ENCODE data around the gene CYLD.

CYLD gene

DNA sequence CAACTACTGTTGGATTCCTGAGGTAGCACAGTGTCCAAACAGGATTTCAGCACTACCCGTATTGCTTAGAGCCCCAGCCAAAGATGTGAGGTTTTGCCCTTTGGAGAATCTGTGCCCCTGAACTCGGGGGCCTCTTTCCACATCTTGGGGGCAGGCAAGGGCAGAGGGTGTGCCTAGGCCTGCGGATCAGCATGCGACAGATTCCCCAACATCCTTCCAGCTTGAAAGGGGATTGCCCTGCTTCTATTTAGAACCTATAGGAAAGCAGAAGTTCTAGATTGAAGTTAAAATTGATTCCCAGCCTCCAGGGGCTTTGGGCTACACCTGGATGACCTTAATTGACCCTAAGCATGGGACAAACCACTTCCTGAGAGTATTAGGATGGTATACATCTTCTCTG lies 28.9 kb upstream of the CYLD start:
- TF ChIP-seq FOXM1 (IDR thresholded peaks at IDR 0.05; ENCODE audit: borderline replicate concordance, low read depth): no peak
- TF ChIP-seq NFIC (IDR thresholded peaks at IDR 0.05): no peak
- TF ChIP-seq RAD21 (IDR thresholded peaks at IDR 0.05; ENCODE audit: low read depth): no peak
- TF ChIP-seq EP300 (IDR thresholded peaks at IDR 0.05; ENCODE audit: borderline replicate concordance): no peak
- TF ChIP-seq CREB1 (IDR thresholded peaks at IDR 0.05; ENCODE audit: low read depth): no peak
- TF ChIP-seq ZBTB7A (IDR thresholded peaks at IDR 0.05; ENCODE audit: low read depth): no peak
- TF ChIP-seq, protein P1, sequence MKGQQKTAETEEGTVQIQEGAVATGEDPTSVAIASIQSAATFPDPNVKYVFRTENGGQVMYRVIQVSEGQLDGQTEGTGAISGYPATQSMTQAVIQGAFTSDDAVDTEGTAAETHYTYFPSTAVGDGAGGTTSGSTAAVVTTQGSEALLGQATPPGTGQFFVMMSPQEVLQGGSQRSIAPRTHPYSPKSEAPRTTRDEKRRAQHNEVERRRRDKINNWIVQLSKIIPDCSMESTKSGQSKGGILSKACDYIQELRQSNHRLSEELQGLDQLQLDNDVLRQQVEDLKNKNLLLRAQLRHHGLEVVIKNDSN (IDR thresholded peaks at IDR 0.05): no peak
- no peak for TF ChIP-seq TCF12 (IDR thresholded peaks at IDR 0.05; ENCODE audit: low read depth)
- TF ChIP-seq YY1 (IDR thresholded peaks at IDR 0.05; ENCODE audit: low read depth): no peak
- TF ChIP-seq, protein P2, sequence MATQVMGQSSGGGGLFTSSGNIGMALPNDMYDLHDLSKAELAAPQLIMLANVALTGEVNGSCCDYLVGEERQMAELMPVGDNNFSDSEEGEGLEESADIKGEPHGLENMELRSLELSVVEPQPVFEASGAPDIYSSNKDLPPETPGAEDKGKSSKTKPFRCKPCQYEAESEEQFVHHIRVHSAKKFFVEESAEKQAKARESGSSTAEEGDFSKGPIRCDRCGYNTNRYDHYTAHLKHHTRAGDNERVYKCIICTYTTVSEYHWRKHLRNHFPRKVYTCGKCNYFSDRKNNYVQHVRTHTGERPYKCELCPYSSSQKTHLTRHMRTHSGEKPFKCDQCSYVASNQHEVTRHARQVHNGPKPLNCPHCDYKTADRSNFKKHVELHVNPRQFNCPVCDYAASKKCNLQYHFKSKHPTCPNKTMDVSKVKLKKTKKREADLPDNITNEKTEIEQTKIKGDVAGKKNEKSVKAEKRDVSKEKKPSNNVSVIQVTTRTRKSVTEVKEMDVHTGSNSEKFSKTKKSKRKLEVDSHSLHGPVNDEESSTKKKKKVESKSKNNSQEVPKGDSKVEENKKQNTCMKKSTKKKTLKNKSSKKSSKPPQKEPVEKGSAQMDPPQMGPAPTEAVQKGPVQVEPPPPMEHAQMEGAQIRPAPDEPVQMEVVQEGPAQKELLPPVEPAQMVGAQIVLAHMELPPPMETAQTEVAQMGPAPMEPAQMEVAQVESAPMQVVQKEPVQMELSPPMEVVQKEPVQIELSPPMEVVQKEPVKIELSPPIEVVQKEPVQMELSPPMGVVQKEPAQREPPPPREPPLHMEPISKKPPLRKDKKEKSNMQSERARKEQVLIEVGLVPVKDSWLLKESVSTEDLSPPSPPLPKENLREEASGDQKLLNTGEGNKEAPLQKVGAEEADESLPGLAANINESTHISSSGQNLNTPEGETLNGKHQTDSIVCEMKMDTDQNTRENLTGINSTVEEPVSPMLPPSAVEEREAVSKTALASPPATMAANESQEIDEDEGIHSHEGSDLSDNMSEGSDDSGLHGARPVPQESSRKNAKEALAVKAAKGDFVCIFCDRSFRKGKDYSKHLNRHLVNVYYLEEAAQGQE (IDR thresholded peaks at IDR 0.05; ENCODE audit: low read depth): no peak
- TF ChIP-seq EGR1 (IDR thresholded peaks at IDR 0.05): no peak
- no peak for TF ChIP-seq TEAD4 (IDR thresholded peaks at IDR 0.05)

DNA sequence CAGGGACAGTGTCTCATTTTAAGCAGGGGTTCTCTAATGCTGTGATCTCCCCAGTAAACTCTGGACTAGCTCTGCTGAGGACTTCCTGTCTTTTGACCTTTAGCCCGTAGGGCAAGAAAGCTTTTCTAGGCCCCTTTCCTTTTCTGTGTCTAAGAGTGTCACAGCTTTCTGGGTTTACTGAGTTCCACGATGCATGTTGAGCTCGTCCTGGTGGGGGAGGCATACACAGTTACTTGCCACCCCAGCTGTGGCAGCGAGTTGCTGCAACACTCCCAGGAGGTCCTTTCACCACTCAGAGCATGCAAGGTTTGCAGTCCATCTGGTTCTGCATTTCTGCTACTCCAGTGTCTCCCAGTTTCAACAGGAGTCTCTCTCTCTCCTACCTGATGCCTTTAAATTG lies 24.8 kb upstream of the CYLD start:
- TF ChIP-seq ZBTB7A (IDR thresholded peaks at IDR 0.05; ENCODE audit: low read depth) (no peak), TAF1 (IDR thresholded peaks at IDR 0.05; ENCODE audit: low read depth) (no peak), YY1 (IDR thresholded peaks at IDR 0.05; ENCODE audit: low read depth) (no peak), FOXM1 (IDR thresholded peaks at IDR 0.05; ENCODE audit: borderline replicate concordance, low read depth) (no peak), RAD21 (IDR thresholded peaks at IDR 0.05; ENCODE audit: low read depth) (no peak)

DNA sequence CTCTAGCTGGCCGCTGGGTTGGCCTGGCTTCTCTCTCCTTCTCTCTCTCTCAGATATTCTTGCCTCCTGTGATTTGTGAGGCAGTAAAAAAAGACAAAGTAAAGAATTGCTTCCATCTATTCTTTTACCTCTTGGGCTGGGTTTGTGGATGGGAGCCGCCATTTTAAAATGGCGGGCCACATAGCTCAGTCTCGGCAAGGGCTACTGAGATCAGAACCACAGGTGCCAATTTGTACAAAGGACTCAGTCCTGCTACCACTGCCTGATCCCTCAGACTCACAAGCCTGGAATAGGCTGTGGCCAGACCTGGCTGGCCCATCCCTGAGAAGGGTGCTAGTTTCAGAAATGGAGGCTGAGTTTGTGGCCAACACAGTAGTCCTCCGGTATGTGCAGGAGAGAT lies 24.4 kb upstream of the CYLD start:
- TF ChIP-seq EGR1 (IDR thresholded peaks at IDR 0.05): no peak

DNA sequence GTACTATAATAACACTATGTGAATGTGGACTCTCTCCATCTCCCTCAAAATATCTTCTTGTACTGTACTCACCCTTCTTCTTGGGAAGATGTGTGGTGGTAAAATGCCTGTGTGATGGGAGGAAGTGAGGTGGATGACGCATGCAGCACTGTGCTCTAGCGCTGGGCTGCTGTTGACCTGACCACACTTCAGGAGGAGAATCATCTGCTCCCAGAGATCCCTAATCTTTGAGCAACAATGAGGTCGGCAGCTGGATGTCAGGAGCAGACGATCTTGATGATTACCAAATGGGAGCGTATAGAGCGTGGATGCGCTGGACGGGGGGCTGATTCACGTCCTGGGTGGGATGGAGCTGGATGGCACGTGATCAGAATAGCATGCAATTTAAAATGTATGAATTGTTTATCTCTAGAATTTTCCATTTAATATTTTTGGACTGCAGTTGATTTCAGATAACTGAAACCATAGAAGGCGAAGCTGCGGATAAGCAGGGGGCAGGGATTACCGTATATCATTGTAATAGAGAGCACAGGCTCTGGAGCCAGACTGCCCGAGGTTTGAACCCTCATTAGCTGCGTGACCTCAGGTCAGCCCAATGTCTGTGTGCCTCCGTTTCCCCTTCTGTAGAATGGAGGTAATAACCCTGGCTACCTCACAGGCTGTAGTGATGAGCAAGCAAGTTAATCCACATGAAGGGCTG lies 23.7 kb upstream of the CYLD start:
- TF ChIP-seq, protein P2 (IDR thresholded peaks at IDR 0.05; ENCODE audit: low read depth): no peak
- no peak for TF ChIP-seq EGR1 (IDR thresholded peaks at IDR 0.05)

DNA sequence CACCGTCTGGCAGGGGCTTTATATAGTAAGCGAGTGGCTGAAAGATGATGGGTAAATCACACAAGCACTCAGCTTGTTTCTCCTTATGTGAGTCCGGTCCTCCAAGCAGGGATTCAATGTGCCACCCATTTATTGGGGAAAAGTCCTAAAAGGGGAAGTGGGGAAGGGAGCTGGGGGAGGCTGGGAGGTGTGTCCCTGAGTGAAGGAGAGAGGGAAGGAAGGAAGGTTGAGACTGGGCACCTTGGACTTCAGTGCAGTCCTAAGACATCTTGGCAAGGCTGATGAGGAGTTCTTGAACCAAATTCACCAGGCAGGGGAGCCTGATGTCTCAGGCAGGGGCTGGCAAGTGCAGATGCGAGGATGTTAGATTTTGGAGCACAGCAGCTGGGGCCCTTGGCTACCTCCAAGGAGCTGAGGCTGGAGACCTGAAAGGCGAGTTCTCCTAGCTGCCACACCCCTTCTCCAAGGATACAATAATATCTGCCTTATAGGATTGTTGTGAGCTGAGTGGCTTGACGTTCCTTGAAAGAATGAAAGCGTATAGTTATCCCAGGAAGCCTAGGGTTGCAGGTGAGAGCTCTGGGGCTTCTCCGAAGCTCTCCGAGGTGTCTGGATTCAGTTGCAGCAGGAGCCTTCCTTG lies 23.0 kb upstream of the CYLD start:
- TF ChIP-seq, protein P2 (IDR thresholded peaks at IDR 0.05; ENCODE audit: low read depth): no peak
- TF ChIP-seq CEBPB (IDR thresholded peaks at IDR 0.05): no peak
- TF ChIP-seq EP300 (IDR thresholded peaks at IDR 0.05; ENCODE audit: borderline replicate concordance): no peak
- no peak for TF ChIP-seq TEAD4 (IDR thresholded peaks at IDR 0.05)
- TF ChIP-seq, protein P3, sequence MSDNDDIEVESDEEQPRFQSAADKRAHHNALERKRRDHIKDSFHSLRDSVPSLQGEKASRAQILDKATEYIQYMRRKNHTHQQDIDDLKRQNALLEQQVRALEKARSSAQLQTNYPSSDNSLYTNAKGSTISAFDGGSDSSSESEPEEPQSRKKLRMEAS (IDR thresholded peaks at IDR 0.05): no peak
- no peak for TF ChIP-seq TCF12 (IDR thresholded peaks at IDR 0.05; ENCODE audit: low read depth)
- no peak for TF ChIP-seq ZBTB7A (IDR thresholded peaks at IDR 0.05; ENCODE audit: low read depth)
- TF ChIP-seq FOXM1 (IDR thresholded peaks at IDR 0.05; ENCODE audit: borderline replicate concordance, low read depth): no peak
- TF ChIP-seq YY1 (IDR thresholded peaks at IDR 0.05; ENCODE audit: low read depth): no peak
- TF ChIP-seq TAF1 (IDR thresholded peaks at IDR 0.05; ENCODE audit: low read depth): no peak
- TF ChIP-seq CREB1 (IDR thresholded peaks at IDR 0.05; ENCODE audit: low read depth): no peak
- TF ChIP-seq EGR1 (IDR thresholded peaks at IDR 0.05): no peak
- TF ChIP-seq RAD21 (IDR thresholded peaks at IDR 0.05; ENCODE audit: low read depth): no peak
- no peak for TF ChIP-seq NFIC (IDR thresholded peaks at IDR 0.05)
- TF ChIP-seq, protein P1 (IDR thresholded peaks at IDR 0.05): no peak
